ENCODE data around the gene AFAP1L1. TPM values are rescaled to one million over a fixed set of nuclear protein-coding genes. Genes with fewer than 3 reads are reported as not detected.
"Not testable (repeated sequence)": the region's sequence is repeated elsewhere in the genome, so short reads cannot be mapped to it uniquely, and the experiment has no call there.

Gene AFAP1L1
- total RNA-seq, 1 experiment from 2014 or later, result 15.2 TPM

DNA sequence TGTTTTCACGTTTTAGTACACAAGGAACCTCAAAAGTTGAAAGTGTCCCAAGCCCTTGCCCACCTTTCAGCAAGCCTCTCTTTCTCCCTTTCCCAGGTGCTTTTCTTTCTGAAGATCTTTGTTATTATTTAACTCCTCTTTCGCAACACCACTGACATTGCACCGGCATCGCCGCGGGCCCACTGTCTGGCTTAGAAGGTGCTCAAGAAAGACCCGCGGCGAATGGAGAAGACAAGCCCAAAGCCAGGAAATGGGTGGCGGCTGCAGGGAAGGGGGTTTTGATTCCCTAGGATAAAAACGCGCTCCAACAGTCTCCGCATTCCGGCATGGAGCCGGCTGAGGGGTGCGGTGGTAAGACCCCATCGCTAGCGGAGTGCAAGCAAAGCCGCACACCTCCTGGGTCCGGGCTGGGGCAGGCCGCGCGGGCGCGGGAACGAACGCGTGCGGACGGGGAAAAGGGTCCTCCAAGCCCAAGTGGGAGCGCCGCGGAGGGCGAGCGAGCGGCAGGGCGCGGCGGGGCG lies 404 bp upstream of the AFAP1L1 start:
- Histone ChIP-seq H3K36me3 (ENCODE audit: control insufficient read depth, insufficient read depth, low read length) (no peaks in the 10 kb centered on the region), H3K27me3 (ENCODE audit: control insufficient read depth, insufficient read depth, low read length) (no peaks in the 10 kb centered on the region), H3K4me3 (ENCODE audit: low read depth in 2 of 2, low read length in 2 of 2) (peak overlapping the region; percentile 54 to 83), H3K9me3 (ENCODE audit: control insufficient read depth, insufficient read depth, low read depth, low read length) (peaks cover 6% of the 10 kb centered on the region; the same call in 1 of the 2 replicates), H3K4me1 (ENCODE audit: control insufficient read depth, insufficient read depth, low read length) (peaks cover 10% of the 10 kb centered on the region; the same call in 1 of the 2 replicates), H3K27ac (ENCODE audit: low read length) (peak overlapping the region; percentile 74)
- BruUV-seq (replicated peaks), result no TSS peak
- ChIA-PET POLR2A (no interaction called here), CTCF (no interaction called here)
- intact Hi-C loops (cut with micrococcal nuclease; ENCODE audit: unreplicated experiment), result loop anchor here (5.0 kb wide), 1 partner anchor 291 kb away; no protein-coding TSS in a partner anchor
- DNase-seq (ENCODE audit: low read depth, low spot score) (no peak), ATAC-seq (peak; percentile 18)
- TF ChIP-seq TCF7L2 (IDR thresholded peaks at IDR 0.05; ENCODE audit: low read depth, low read length) (no peak), POLR2AphosphoS5 (IDR thresholded peaks at IDR 0.05; ENCODE audit: low read depth, low read length) (no peak), SIN3A (IDR thresholded peaks at IDR 0.05; ENCODE audit: borderline replicate concordance, insufficient read depth, low read depth, low read length) (no peak)
- TF ChIP-seq, protein P1, sequence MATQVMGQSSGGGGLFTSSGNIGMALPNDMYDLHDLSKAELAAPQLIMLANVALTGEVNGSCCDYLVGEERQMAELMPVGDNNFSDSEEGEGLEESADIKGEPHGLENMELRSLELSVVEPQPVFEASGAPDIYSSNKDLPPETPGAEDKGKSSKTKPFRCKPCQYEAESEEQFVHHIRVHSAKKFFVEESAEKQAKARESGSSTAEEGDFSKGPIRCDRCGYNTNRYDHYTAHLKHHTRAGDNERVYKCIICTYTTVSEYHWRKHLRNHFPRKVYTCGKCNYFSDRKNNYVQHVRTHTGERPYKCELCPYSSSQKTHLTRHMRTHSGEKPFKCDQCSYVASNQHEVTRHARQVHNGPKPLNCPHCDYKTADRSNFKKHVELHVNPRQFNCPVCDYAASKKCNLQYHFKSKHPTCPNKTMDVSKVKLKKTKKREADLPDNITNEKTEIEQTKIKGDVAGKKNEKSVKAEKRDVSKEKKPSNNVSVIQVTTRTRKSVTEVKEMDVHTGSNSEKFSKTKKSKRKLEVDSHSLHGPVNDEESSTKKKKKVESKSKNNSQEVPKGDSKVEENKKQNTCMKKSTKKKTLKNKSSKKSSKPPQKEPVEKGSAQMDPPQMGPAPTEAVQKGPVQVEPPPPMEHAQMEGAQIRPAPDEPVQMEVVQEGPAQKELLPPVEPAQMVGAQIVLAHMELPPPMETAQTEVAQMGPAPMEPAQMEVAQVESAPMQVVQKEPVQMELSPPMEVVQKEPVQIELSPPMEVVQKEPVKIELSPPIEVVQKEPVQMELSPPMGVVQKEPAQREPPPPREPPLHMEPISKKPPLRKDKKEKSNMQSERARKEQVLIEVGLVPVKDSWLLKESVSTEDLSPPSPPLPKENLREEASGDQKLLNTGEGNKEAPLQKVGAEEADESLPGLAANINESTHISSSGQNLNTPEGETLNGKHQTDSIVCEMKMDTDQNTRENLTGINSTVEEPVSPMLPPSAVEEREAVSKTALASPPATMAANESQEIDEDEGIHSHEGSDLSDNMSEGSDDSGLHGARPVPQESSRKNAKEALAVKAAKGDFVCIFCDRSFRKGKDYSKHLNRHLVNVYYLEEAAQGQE (IDR thresholded peaks at IDR 0.05; ENCODE audit: insufficient read depth in 1 of 2, low read depth in 2 of 2, low read length in 1 of 2), result no peak
- TF ChIP-seq, protein P2, sequence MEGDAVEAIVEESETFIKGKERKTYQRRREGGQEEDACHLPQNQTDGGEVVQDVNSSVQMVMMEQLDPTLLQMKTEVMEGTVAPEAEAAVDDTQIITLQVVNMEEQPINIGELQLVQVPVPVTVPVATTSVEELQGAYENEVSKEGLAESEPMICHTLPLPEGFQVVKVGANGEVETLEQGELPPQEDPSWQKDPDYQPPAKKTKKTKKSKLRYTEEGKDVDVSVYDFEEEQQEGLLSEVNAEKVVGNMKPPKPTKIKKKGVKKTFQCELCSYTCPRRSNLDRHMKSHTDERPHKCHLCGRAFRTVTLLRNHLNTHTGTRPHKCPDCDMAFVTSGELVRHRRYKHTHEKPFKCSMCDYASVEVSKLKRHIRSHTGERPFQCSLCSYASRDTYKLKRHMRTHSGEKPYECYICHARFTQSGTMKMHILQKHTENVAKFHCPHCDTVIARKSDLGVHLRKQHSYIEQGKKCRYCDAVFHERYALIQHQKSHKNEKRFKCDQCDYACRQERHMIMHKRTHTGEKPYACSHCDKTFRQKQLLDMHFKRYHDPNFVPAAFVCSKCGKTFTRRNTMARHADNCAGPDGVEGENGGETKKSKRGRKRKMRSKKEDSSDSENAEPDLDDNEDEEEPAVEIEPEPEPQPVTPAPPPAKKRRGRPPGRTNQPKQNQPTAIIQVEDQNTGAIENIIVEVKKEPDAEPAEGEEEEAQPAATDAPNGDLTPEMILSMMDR (IDR thresholded peaks at IDR 0.05), result no peak
- in situ Hi-C loops (cut with HindIII; ENCODE audit: low pct_unique_long_range_greater_than_20kb, low sequenced_read_pairs), result loop anchor here (25.0 kb wide), 1 partner anchor 134 kb away; the partner anchor contains the start of gene ABLIM3

DNA sequence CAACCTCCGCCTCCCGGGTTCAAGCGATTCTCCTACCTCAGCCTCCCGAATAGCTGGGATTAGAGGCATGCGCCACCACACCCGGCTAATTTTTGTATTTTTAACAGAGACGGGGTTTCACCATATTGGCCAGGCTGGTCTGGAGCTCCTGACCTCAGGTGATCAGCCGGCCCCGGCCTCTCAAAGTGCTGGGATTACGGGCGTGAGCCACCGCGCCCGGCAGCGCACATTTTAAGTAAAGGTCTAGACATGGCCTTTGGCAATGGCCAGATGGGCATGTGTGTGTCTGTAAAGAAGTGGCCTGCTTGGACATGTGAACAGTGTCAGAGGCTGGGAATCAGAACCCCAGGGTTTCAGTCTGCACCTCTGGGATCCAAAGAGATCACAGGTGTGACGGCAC lies 1.1 kb downstream of the AFAP1L1 start:
- intact Hi-C loops (cut with micrococcal nuclease; ENCODE audit: unreplicated experiment) (loop anchor here (5.0 kb wide), 1 partner anchor 290 kb away; no protein-coding TSS in a partner anchor), in situ Hi-C loops (cut with HindIII; ENCODE audit: low pct_unique_long_range_greater_than_20kb, low sequenced_read_pairs) (loop anchor here (25.0 kb wide), 1 partner anchor 135 kb away; the partner anchor contains the start of gene ABLIM3)
- H3K27me3 ChIP-seq (ENCODE audit: control insufficient read depth, insufficient read depth, low read length); CTCF ChIA-PET; ATAC-seq; H3K36me3 ChIP-seq (ENCODE audit: control insufficient read depth, insufficient read depth, low read length); DNase-seq (ENCODE audit: low read depth, low spot score); POLR2A ChIA-PET; H3K9me3 ChIP-seq (ENCODE audit: control insufficient read depth, insufficient read depth, low read depth, low read length): not testable (repeated sequence)
- Histone ChIP-seq H3K4me1 (ENCODE audit: control insufficient read depth, insufficient read depth, low read length) (peaks cover 10% of the 10 kb centered on the region; the same call in 1 of the 2 replicates), H3K4me3 (ENCODE audit: low read depth in 2 of 2, low read length in 2 of 2) (peak overlapping the region; percentile 54 to 83), H3K27ac (ENCODE audit: low read length) (peak overlapping the region; percentile 25)
- BruUV-seq (replicated peaks), result TSS peak; percentile 61

DNA sequence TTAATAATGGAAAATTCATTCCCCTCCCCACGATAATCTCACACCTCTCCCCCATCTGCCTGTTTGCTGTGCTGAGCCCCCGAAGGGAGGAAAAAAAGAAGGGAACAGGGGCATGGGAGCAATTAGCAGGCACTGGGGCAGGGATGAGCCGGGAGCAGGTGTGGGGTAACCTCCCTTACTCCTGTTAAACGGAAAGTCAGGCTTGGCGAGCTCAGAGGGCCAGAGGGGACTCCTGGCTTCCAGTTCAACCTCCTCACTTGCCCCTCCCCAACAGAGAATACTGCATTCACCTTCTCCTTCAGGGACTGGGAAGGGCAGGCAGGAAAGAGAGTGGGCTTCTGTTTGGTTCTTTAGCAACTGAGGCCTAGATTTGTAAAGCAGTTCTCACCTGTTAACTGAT lies 1.6 kb downstream of the AFAP1L1 start:
- H3K9me3 ChIP-seq (ENCODE audit: control insufficient read depth, insufficient read depth, low read depth, low read length), result peaks cover 6% of the 10 kb centered on the region; the same call in 1 of the 2 replicates
- TF ChIP-seq SIN3A (IDR thresholded peaks at IDR 0.05; ENCODE audit: borderline replicate concordance, insufficient read depth, low read depth, low read length) (no peak), TCF7L2 (IDR thresholded peaks at IDR 0.05; ENCODE audit: low read depth, low read length) (no peak), POLR2AphosphoS5 (IDR thresholded peaks at IDR 0.05; ENCODE audit: low read depth, low read length) (no peak)
- TF ChIP-seq, protein P1 (IDR thresholded peaks at IDR 0.05; ENCODE audit: insufficient read depth in 1 of 2, low read depth in 2 of 2, low read length in 1 of 2), result no peak
- TF ChIP-seq, protein P2 (IDR thresholded peaks at IDR 0.05), result no peak
- H3K36me3 ChIP-seq (ENCODE audit: control insufficient read depth, insufficient read depth, low read length), result no peaks in the 10 kb centered on the region
- intact Hi-C loops (cut with micrococcal nuclease; ENCODE audit: unreplicated experiment) (loop anchor here (5.0 kb wide), 1 partner anchor 289 kb away; no protein-coding TSS in a partner anchor), in situ Hi-C loops (cut with HindIII; ENCODE audit: low pct_unique_long_range_greater_than_20kb, low sequenced_read_pairs) (loop anchor here (25.0 kb wide), 1 partner anchor 136 kb away; the partner anchor contains the start of gene ABLIM3)
- DNase-seq (ENCODE audit: low read depth, low spot score), result no peak
- H3K27me3 ChIP-seq (ENCODE audit: control insufficient read depth, insufficient read depth, low read length), result no peaks in the 10 kb centered on the region
- H3K27ac ChIP-seq (ENCODE audit: low read length), result peak overlapping the region; percentile 19; the same call in 1 of the 2 replicates
- BruUV-seq (replicated peaks), result no TSS peak
- POLR2A ChIA-PET, result no interaction called here
- H3K4me1 ChIP-seq (ENCODE audit: control insufficient read depth, insufficient read depth, low read length), result peaks cover 10% of the 10 kb centered on the region; the same call in 1 of the 2 replicates
- H3K4me3 ChIP-seq (ENCODE audit: low read depth in 2 of 2, low read length in 2 of 2), result peak overlapping the region in 1 of 2 experiments; percentile 83; a peak in 1 of 4 replicates
- no peak for ATAC-seq
- CTCF ChIA-PET, result no interaction called here
